K562 (cell line): ENCODE data around the gene MALAT1. TPM values are rescaled to one million over a fixed set of nuclear protein-coding genes. Genes with fewer than 3 reads are reported as not detected.

Experiments
- ARNT ChIP-seq, 2 experiments: fragments of 450-650 bp; IDR thresholded peaks; 2 replicates each; pipeline ENCODE4 v1.6.1; 2016; ENCODE audit warnings: mild to moderate bottlenecking in 1 of 2
- GATAD2A ChIP-seq: fragments of 450-650 bp; IDR thresholded peaks from 2 replicates; pipeline ENCODE4 v1.6.1; 2017
- KLF6 ChIP-seq: fragments of 250-450 bp; sonication (Bioruptor Pico); IDR thresholded peaks from 2 replicates; pipeline ENCODE4 v1.4.0; 2020; ENCODE audit warnings: mild to moderate bottlenecking, moderate library complexity, borderline replicate concordance
- L3MBTL2 ChIP-seq: fragments of 450-650 bp; IDR thresholded peaks from 2 replicates; pipeline ENCODE4 v1.6.1; 2016; ENCODE audit warnings: mild to moderate bottlenecking, moderate library complexity
- MAFG ChIP-seq: fragments of 450-650 bp; conservative IDR thresholded peaks from 2 replicates; pipeline ENCODE4 v1.6.1; 2016; ENCODE audit warnings: missing genetic modification characterization, missing compliant biosample characterization
- NELFE ChIP-seq: IDR thresholded peaks from 2 replicates; pipeline ENCODE4 v1.6.1; 2011; ENCODE audit warnings: mild to moderate bottlenecking; ENCODE audit not compliant: insufficient read depth, insufficient read length
- PTBP1 ChIP-seq: fragments of 200-400 bp; formaldehyde crosslinking; IDR thresholded peaks from 2 replicates; pipeline ENCODE4 v1.6.1; 2017; ENCODE audit warnings: low read depth, low read length
- RBBP5 ChIP-seq: fragments of 200-600 bp; sonication (generic); IDR thresholded peaks from 2 replicates; pipeline ENCODE4 v1.6.1; 2012; ENCODE audit warnings: borderline replicate concordance, mild to moderate bottlenecking, low read length, control low read depth, inconsistent platforms; ENCODE audit not compliant: insufficient read depth, poor library complexity, severe bottlenecking
- RHOXF2B ChIP-seq: fragments of 250-450 bp; sonication (Bioruptor Pico); conservative IDR thresholded peaks from 2 replicates; pipeline ENCODE4 v1.5.1; 2021
- ZNF12 ChIP-seq: sonication (generic); formaldehyde crosslinking; IDR thresholded peaks from 2 replicates; pipeline ENCODE4 v1.4.0; 2020; ENCODE audit warnings: mild to moderate bottlenecking, missing genetic modification reagents
- polyA plus RNA-seq, 8 experiments: library from polyadenylated mRNA; depleted of rRNA in 4 of 8; stranded (reverse) in 5 of 8; unstranded in 3 of 8; fragments of >200 nt; fragmentation: Nextera tagmentation in 2 of 8; fragmentation: Illumina TruSeq in 1 of 8; extraction: Ambion mirVana in 2 of 8; extraction: Trizol in 1 of 8; gene quantifications; 2 replicates each; pipeline versions ENCODE4 v1.2.1 to v1.2.3, GENCODE V29; 2011 to 2014; ENCODE audit warnings: inconsistent platforms in 1 of 8, missing spikeins in 1 of 8
- total RNA-seq, 7 experiments: library from RNA; depleted of rRNA in 6 of 7; stranded (reverse); fragments of >200 nt in 6 of 7; fragmentation: Illumina TruSeq in 2 of 7; extraction: Trizol in 2 of 7; gene quantifications; 2 replicates each; pipeline versions ENCODE4 v1.2.1 to v1.2.3, GENCODE V29; 2011 to 2021; ENCODE audit warnings: low replicate concordance in 1 of 7
- TF ChIP-seq, protein P1 (sequence below): fragments of 200-400 bp; formaldehyde crosslinking; IDR thresholded peaks from 2 replicates; pipeline ENCODE4 v1.6.1; 2017; ENCODE audit warnings: mild to moderate bottlenecking, low read depth, low read length, moderate library complexity
- TF ChIP-seq, protein P2 (sequence below): fragments of 250-450 bp; sonication (Bioruptor Pico); IDR thresholded peaks from 2 replicates; pipeline ENCODE4 v1.8.0; 2022; ENCODE audit warnings: moderate library complexity, mild to moderate bottlenecking, inconsistent platforms
- TF ChIP-seq, protein P3 (sequence below), 2 experiments: fragments of 200-800 bp in 1 of 2; sonication (Bioruptor generic) in 1 of 2; sonication (generic) in 1 of 2; formaldehyde crosslinking in 1 of 2; IDR thresholded peaks in 1 of 2; conservative IDR thresholded peaks in 1 of 2; 2 replicates each; pipeline versions ENCODE4 v1.5.0 to v1.6.1; 2016 to 2020; ENCODE audit warnings: missing compliant biosample characterization in 1 of 2, missing genetic modification characterization in 1 of 2, missing genetic modification reagents in 1 of 2

MALAT1 gene
- total and polyA plus RNA-seq, 9 of the 15 experiments (the other 6 are each of a cell fraction or from before 2014, with no cell fraction given) = 363 to 8,715 (median 2,351) TPM

DNA sequence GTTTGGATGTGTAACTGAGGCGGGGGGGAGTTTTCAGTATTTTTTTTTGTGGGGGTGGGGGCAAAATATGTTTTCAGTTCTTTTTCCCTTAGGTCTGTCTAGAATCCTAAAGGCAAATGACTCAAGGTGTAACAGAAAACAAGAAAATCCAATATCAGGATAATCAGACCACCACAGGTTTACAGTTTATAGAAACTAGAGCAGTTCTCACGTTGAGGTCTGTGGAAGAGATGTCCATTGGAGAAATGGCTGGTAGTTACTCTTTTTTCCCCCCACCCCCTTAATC lies 2.3 kb downstream of the MALAT1 start (continued):
- TF ChIP-seq ZNF12 (CRISPR knock-in tag) = no peak
- no peak for TF ChIP-seq GATAD2A
- no peak for TF ChIP-seq KLF6 (CRISPR knock-in tag)
- no peak for TF ChIP-seq RHOXF2B (CRISPR knock-in tag)
- TF ChIP-seq, protein P1, sequence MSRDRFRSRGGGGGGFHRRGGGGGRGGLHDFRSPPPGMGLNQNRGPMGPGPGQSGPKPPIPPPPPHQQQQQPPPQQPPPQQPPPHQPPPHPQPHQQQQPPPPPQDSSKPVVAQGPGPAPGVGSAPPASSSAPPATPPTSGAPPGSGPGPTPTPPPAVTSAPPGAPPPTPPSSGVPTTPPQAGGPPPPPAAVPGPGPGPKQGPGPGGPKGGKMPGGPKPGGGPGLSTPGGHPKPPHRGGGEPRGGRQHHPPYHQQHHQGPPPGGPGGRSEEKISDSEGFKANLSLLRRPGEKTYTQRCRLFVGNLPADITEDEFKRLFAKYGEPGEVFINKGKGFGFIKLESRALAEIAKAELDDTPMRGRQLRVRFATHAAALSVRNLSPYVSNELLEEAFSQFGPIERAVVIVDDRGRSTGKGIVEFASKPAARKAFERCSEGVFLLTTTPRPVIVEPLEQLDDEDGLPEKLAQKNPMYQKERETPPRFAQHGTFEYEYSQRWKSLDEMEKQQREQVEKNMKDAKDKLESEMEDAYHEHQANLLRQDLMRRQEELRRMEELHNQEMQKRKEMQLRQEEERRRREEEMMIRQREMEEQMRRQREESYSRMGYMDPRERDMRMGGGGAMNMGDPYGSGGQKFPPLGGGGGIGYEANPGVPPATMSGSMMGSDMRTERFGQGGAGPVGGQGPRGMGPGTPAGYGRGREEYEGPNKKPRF = no peak
- TF ChIP-seq MAFG (tag) = no peak
- TF ChIP-seq NELFE = no peak
- TF ChIP-seq RBBP5 = no peak
- no peak for TF ChIP-seq ARNT (IDR thresholded peaks at IDR 0.05)
- TF ChIP-seq, protein P2, sequence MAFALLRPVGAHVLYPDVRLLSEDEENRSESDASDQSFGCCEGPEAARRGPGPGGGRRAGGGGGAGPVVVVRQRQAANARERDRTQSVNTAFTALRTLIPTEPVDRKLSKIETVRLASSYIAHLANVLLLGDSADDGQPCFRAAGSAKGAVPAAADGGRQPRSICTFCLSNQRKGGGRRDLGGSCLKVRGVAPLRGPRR (CRISPR knock-in tag) = no peak
- TF ChIP-seq PTBP1 = no peak
- no peak for TF ChIP-seq L3MBTL2
- TF ChIP-seq, protein P3, sequence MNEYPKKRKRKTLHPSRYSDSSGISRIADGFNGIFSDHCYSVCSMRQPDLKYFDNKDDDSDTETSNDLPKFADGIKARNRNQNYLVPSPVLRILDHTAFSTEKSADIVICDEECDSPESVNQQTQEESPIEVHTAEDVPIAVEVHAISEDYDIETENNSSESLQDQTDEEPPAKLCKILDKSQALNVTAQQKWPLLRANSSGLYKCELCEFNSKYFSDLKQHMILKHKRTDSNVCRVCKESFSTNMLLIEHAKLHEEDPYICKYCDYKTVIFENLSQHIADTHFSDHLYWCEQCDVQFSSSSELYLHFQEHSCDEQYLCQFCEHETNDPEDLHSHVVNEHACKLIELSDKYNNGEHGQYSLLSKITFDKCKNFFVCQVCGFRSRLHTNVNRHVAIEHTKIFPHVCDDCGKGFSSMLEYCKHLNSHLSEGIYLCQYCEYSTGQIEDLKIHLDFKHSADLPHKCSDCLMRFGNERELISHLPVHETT (CRISPR knock-in tag; conservative IDR thresholded peaks at IDR 0.05 in 1 of 2, IDR thresholded peaks at IDR 0.05 in 1 of 2) = no peak
